Stimulated activated CD8-positive, alpha-beta memory T cell treated with anti-CD3 and anti-CD28 coated beads, Interleukin-4, amount 100 ng/mL, for 4 hours (primary cell): ENCODE results near the gene PLIN1.
A peak's percentile ranks its signal among the peaks of the same experiment; 100 is the strongest.
"Not testable (repeated sequence)": the region's sequence is repeated elsewhere in the genome, so short reads cannot be mapped to it uniquely, and the experiment has no call there.

Experiments used
- DNase-seq, 2 donors: peaks; one replicate each; pipeline ENCODE4 v3.0.0-alpha.2; 2020; ENCODE audit warnings: low read depth in 2 of 2, low spot score in 1 of 2

Gene PLIN1

GRCh38 chr15:89679212-89679611 is at the start of gene PLIN1:
Gene PLIN1 (minus strand): TSS chr15:89679367. CDS start chr15:89677489, 1,878 bp downstream.
- no peak for DNase-seq

- DNase-seq, result no peak
Measured at GRCh38 chr15:89728254-89728653, 49.1 kb upstream of the PLIN1 start.

- no peak for DNase-seq
Measured at GRCh38 chr15:89725064-89725463, 45.9 kb upstream of the PLIN1 start.

- DNase-seq, result no peak
Measured at GRCh38 chr15:89724621-89725020, 45.5 kb upstream of the PLIN1 start.

- DNase-seq, result no peak
Measured at GRCh38 chr15:89723031-89723430, 43.9 kb upstream of the PLIN1 start.

GRCh38 chr15:89714775-89715174 is 35.6 kb upstream of the PLIN1 start:
- no peak for DNase-seq

- DNase-seq, result no peak
Measured at GRCh38 chr15:89707577-89707976, 28.4 kb upstream of the PLIN1 start.

- no peak for DNase-seq
Measured at GRCh38 chr15:89704411-89704810, 25.2 kb upstream of the PLIN1 start.

- no peak for DNase-seq
Measured at GRCh38 chr15:89695198-89695597, 16.0 kb upstream of the PLIN1 start.

- no peak for DNase-seq
Measured at GRCh38 chr15:89693696-89694095, 14.5 kb upstream of the PLIN1 start.

- no peak for DNase-seq
Measured at GRCh38 chr15:89693091-89693490, 13.9 kb upstream of the PLIN1 start.

- peak; percentile 48 to 57 for DNase-seq
Measured at GRCh38 chr15:89690276-89691218, 11.4 kb upstream of the PLIN1 start, which contains the start of the genes PEX11A and WDR93. Gene PEX11A (minus strand): TSS chr15:89690754. CDS start chr15:89690632, 122 bp downstream. Gene WDR93 (plus strand): TSS chr15:89690811. CDS start chr15:89701747, 10,936 bp downstream.

GRCh38 chr15:89689930-89690275 is 10.7 kb upstream of the PLIN1 start:
- not testable (repeated sequence) for DNase-seq

- DNase-seq, result no peak
Measured at GRCh38 chr15:89686522-89686921, 7.4 kb upstream of the PLIN1 start.

GRCh38 chr15:89685995-89686394 is 6.8 kb upstream of the PLIN1 start:
- DNase-seq, result no peak

- no peak for DNase-seq
Measured at GRCh38 chr15:89681146-89681545, 2.0 kb upstream of the PLIN1 start.

GRCh38 chr15:89680282-89680873 is 1.2 kb upstream of the PLIN1 start:
- no peak for DNase-seq

- no peak for DNase-seq
Measured at GRCh38 chr15:89677381-89677780, 1.8 kb downstream of the PLIN1 start.

GRCh38 chr15:89675606-89676005 is 3.6 kb downstream of the PLIN1 start:
- no peak for DNase-seq

- no peak for DNase-seq
Measured at GRCh38 chr15:89674526-89674925, 4.6 kb downstream of the PLIN1 start.

- DNase-seq, result no peak
Measured at GRCh38 chr15:89673165-89673512, 6.0 kb downstream of the PLIN1 start.
